Measurements from ENCODE around the gene AIP.
"Not testable (repeated sequence)": the region's sequence is repeated elsewhere in the genome, so short reads cannot be mapped to it uniquely, and the experiment has no call there.

AIP gene

GRCh38 chr11:67505605-67506396 lies 23.0 kb downstream of the AIP start:
- in situ Hi-C loops (cut with HindIII; ENCODE audit: low sequenced_read_pairs) = no loop called here

GRCh38 chr11:67506426-67507051 lies 23.7 kb downstream of the AIP start:
- in situ Hi-C loops (cut with HindIII; ENCODE audit: low sequenced_read_pairs) = no loop called here

GRCh38 chr11:67507242-67507863 lies 24.5 kb downstream of the AIP start:
- in situ Hi-C loops (cut with HindIII; ENCODE audit: low sequenced_read_pairs) = no loop called here

GRCh38 chr11:67507864-67508485 lies 25.1 kb downstream of the AIP start, which contains the start of gene CDK2AP2:
Gene CDK2AP2 (minus strand): TSS chr11:67508162. CDS start chr11:67508082, 80 bp downstream.
- in situ Hi-C loops (cut with HindIII; ENCODE audit: low sequenced_read_pairs) = no loop called here

- in situ Hi-C loops (cut with HindIII; ENCODE audit: low sequenced_read_pairs) = no loop called here
Observed at GRCh38 chr11:67508486-67509121, 25.8 kb downstream of the AIP start.

- in situ Hi-C loops (cut with HindIII; ENCODE audit: low sequenced_read_pairs) = no loop called here
Observed at GRCh38 chr11:67510023-67510345, 27.2 kb downstream of the AIP start.

GRCh38 chr11:67511558-67511957 lies 28.7 kb downstream of the AIP start:
- in situ Hi-C loops (cut with HindIII; ENCODE audit: low sequenced_read_pairs) = not testable (repeated sequence)

GRCh38 chr11:67514116-67514515 lies 31.3 kb downstream of the AIP start:
- in situ Hi-C loops (cut with HindIII; ENCODE audit: low sequenced_read_pairs) = no loop called here

- in situ Hi-C loops (cut with HindIII; ENCODE audit: low sequenced_read_pairs) = no loop called here
Observed at GRCh38 chr11:67516806-67517205, 34.0 kb downstream of the AIP start.

GRCh38 chr11:67517784-67518552 lies 35.1 kb downstream of the AIP start:
- in situ Hi-C loops (cut with HindIII; ENCODE audit: low sequenced_read_pairs) = no loop called here

- in situ Hi-C loops (cut with HindIII; ENCODE audit: low sequenced_read_pairs) = no loop called here
Observed at GRCh38 chr11:67519726-67520125, 36.9 kb downstream of the AIP start.

GRCh38 chr11:67520856-67521824 lies 38.3 kb downstream of the AIP start:
- in situ Hi-C loops (cut with HindIII; ENCODE audit: low sequenced_read_pairs) = no loop called here

GRCh38 chr11:67521924-67522323 lies 39.1 kb downstream of the AIP start:
- in situ Hi-C loops (cut with HindIII; ENCODE audit: low sequenced_read_pairs) = no loop called here

- in situ Hi-C loops (cut with HindIII; ENCODE audit: low sequenced_read_pairs) = no loop called here
Observed at GRCh38 chr11:67522338-67522737, 39.5 kb downstream of the AIP start.

GRCh38 chr11:67522844-67523555 lies 40.2 kb downstream of the AIP start, which contains the start of gene CABP2:
Gene CABP2 (minus strand): TSS chr11:67523446. CDS start chr11:67523326, 120 bp downstream.
- in situ Hi-C loops (cut with HindIII; ENCODE audit: low sequenced_read_pairs) = no loop called here

GRCh38 chr11:67523556-67524479 lies 41.0 kb downstream of the AIP start:
- in situ Hi-C loops (cut with HindIII; ENCODE audit: low sequenced_read_pairs) = no loop called here

GRCh38 chr11:67524480-67524808 lies 41.6 kb downstream of the AIP start:
- in situ Hi-C loops (cut with HindIII; ENCODE audit: low sequenced_read_pairs) = no loop called here
